ENCODE results near the gene MAP1A. TPM values are rescaled to one million over a fixed set of nuclear protein-coding genes. Genes with fewer than 3 reads are reported as not detected.
A peak's percentile ranks its signal among the peaks of the same experiment; 100 is the strongest.

Gene MAP1A
- total RNA-seq, 4 donors from 2014 or later = 3.5 to 13.0 (median 8.2) TPM

GRCh38 chr15:43498990-43499389 lies 18.4 kb upstream of the MAP1A start:
- intact Hi-C loops (cut with DNase I; ENCODE audit: low total_unique reads) = no loop called here
- in situ Hi-C loops (cut with MboI; ENCODE audit: low sequenced_read_pairs in 4 of 4) = loop anchor here in 1 of 4 donors (10.0 kb wide), 1 partner anchor 164 kb away; the partner anchor contains the start of gene LCMT2

GRCh38 chr15:43499635-43500034 lies 17.8 kb upstream of the MAP1A start:
- Histone ChIP-seq H3K27ac (no peak overlapping the region), H3K9me3 (no peaks in the 10 kb centered on the region), H3K36me3 (no peaks in the 10 kb centered on the region), H3K4me3 (no peak overlapping the region), H3K4me1 (no peaks in the 10 kb centered on the region), H3K27me3 (no peaks in the 10 kb centered on the region)
- no peak for DNase-seq
- intact Hi-C loops (cut with DNase I; ENCODE audit: low total_unique reads) = no loop called here
- TF ChIP-seq CTCF (IDR thresholded peaks at IDR 0.05 in 4 of 5, conservative IDR thresholded peaks at IDR 0.05 in 1 of 5) (no peak), POLR2A (IDR thresholded peaks at IDR 0.05) (no peak)
- ATAC-seq = no peak
- in situ Hi-C loops (cut with MboI; ENCODE audit: low sequenced_read_pairs in 4 of 4) = loop anchor here in 1 of 4 donors (10.0 kb wide), 1 partner anchor 165 kb away; the partner anchor contains the start of gene LCMT2

More at GRCh38 chr15:43498990-43499389, 18.4 kb upstream of the MAP1A start:
- ATAC-seq = no peak
- Histone ChIP-seq H3K36me3 (no peaks in the 10 kb centered on the region), H3K27ac (no peak overlapping the region), H3K9me3 (no peaks in the 10 kb centered on the region), H3K27me3 (no peaks in the 10 kb centered on the region), H3K4me1 (no peaks in the 10 kb centered on the region), H3K4me3 (no peak overlapping the region)
- TF ChIP-seq CTCF (IDR thresholded peaks at IDR 0.05 in 4 of 5, conservative IDR thresholded peaks at IDR 0.05 in 1 of 5) (no peak), POLR2A (IDR thresholded peaks at IDR 0.05) (no peak)
- no peak for DNase-seq

- Histone ChIP-seq H3K27ac (no peak overlapping the region), H3K4me1 (peaks cover 20 to 24% of the 10 kb centered on the region in 2 donors), H3K36me3 (no peaks in the 10 kb centered on the region), H3K27me3 (no peaks in the 10 kb centered on the region), H3K9me3 (no peaks in the 10 kb centered on the region), H3K4me3 (no peak overlapping the region)
- ATAC-seq = no peak
- intact Hi-C loops (cut with DNase I; ENCODE audit: low total_unique reads) (no loop called here), in situ Hi-C loops (cut with MboI; ENCODE audit: low sequenced_read_pairs in 4 of 4) (no loop called here)
- TF ChIP-seq CTCF (IDR thresholded peaks at IDR 0.05 in 4 of 5, conservative IDR thresholded peaks at IDR 0.05 in 1 of 5) (no peak), POLR2A (IDR thresholded peaks at IDR 0.05) (no peak)
- DNase-seq = no peak
These were observed 11.7 kb upstream of the MAP1A start for GRCh38 chr15:43505738-43506137.

- TF ChIP-seq POLR2A (IDR thresholded peaks at IDR 0.05) (no peak), CTCF (IDR thresholded peaks at IDR 0.05 in 4 of 5, conservative IDR thresholded peaks at IDR 0.05 in 1 of 5) (no peak)
- Histone ChIP-seq H3K4me3 (no peak overlapping the region), H3K27me3 (no peaks in the 10 kb centered on the region), H3K9me3 (no peaks in the 10 kb centered on the region), H3K4me1 (peaks cover 31 to 32% of the 10 kb centered on the region in 2 donors), H3K36me3 (no peaks in the 10 kb centered on the region), H3K27ac (peak overlapping the region; percentile 84 to 93 (median 92))
- intact Hi-C loops (cut with DNase I; ENCODE audit: low total_unique reads) (no loop called here), in situ Hi-C loops (cut with MboI; ENCODE audit: low sequenced_read_pairs in 4 of 4) (no loop called here)
- ATAC-seq = no peak
- no peak for DNase-seq
These were observed 9.0 kb upstream of the MAP1A start for GRCh38 chr15:43508421-43508820.

Measured in gastrocnemius medialis (tissue), 4 donors.